GM12873 (cell line): Measurements from ENCODE around the gene SYNPR.

Source experiments
- CTCF ChIP-seq: IDR thresholded peaks from 2 replicates; pipeline ENCODE4 v1.5.1; 2012; ENCODE audit warnings: low read depth, mild to moderate bottlenecking, moderate library complexity, low read length, control low read depth; ENCODE audit not compliant: insufficient read depth; ENCODE audit errors: missing control alignments

The SYNPR gene

GRCh38 chr3:63287610-63288009 is 9.5 kb downstream of the SYNPR start:
- no peak for TF ChIP-seq CTCF

DNA sequence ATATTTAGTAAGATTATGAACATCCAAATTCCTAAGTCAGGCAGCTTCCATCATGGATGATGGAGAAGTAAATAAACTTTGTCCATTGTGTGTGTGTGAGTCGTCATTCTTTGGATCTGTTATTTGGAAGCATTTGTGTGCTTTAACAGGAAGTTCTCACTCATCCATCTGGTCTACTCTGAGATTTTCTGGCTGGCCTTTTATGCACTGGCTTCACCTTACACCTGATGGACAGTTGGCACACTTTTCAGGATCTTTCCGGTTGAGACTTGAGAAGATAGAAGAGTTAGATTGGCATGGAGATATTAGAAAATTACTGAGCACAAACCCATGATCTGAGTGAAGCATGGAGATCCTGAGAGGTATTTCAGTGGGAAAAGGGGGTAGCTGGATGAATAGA is 12.6 kb downstream of the SYNPR start:
- TF ChIP-seq CTCF = no peak

- TF ChIP-seq CTCF = no peak
Observed at GRCh38 chr3:63294332-63294731, 16.2 kb downstream of the SYNPR start.

- TF ChIP-seq CTCF = no peak
Observed at GRCh38 chr3:63295356-63295755, 17.2 kb downstream of the SYNPR start.

DNA sequence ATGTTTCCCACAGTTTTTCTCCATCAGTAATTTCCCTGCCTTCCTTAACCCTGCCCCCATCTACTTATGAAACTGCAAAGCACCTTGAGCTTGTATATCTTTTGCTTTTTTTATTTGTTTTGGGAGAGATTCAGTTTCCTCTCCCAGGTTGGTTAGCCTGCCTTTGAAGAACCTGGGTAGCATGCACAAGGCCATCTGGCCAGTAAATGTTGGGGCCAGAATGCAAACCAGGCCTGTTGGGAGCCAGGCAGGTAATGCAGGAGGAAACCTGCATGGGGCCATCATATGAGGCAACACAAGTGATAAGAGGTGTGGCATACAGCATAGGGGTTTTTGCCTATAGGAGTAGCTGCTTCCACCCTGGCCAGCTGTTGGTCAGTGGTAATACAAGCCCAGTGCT is 17.7 kb downstream of the SYNPR start:
- no peak for TF ChIP-seq CTCF

DNA sequence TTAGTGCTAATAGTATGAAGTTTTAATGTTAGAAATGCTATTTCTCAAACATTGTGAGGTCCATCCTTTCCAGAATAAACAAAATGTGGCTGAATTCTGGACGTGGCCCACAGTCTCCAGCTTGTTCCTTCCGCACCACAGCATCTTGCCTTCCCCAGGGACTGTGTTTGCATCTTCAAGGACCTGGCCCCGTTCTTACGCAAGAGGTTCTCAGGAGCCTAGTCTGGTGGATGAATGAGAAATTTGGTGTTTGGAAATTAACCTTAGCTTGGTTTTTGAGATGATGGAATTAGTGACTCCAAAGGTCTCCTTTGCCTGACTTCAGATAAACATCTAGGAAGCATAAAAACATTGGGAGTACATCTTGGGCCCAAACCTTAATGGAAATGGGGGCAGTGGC is 18.1 kb downstream of the SYNPR start:
- TF ChIP-seq CTCF = no peak

DNA sequence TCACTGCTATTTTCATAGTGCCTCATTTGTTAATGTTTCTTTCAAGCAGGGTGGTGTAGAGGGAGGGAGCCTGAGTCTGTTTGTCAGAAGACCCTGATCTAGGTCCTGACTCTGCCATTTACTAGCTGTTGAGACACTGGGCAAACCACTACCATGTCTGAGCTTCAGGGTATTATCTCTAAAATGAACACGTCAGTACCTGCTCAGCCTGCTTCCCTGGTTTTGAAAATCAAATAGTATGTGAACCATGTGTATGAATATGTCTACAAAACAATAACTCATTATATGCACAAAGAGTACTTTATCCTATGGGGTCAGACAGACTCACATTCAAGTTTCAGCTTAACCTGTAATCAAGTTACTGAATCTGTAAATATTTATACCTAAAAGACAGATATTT is 25.1 kb downstream of the SYNPR start:
- TF ChIP-seq CTCF = no peak

GRCh38 chr3:63304421-63304820 is 26.3 kb downstream of the SYNPR start:
- no peak for TF ChIP-seq CTCF
